Upper lobe of left lung (tissue), 6 donors: Measurements from ENCODE around the gene GALNT10. TPM values are rescaled to one million over a fixed set of nuclear protein-coding genes. Genes with fewer than 3 reads are reported as not detected.

Source experiments
- ATAC-seq, 2 donors: fragments of 200-7000 bp; cut with Tn5 transposase; one replicate each; pipeline ENCODE4 v1.9.1; 2022; ENCODE audit warnings: mild to moderate bottlenecking in 2 of 2, moderate library complexity in 2 of 2; ENCODE audit not compliant: low FRiP score in 2 of 2
- DNase-seq, 2 donors: peaks; one replicate each; pipeline ENCODE4 v3.0.0-alpha.2; 2019 to 2020
- H3K27ac ChIP-seq, 4 donors: fragments of 200-600 bp; sonication (generic); one replicate each; pipeline ENCODE4 v1.5.1; 2016 to 2019
- H3K27me3 ChIP-seq, 4 donors: fragments of 200-600 bp; sonication (generic); one replicate each; pipeline ENCODE4 v1.5.1; 2017 to 2019
- H3K36me3 ChIP-seq, 4 donors: fragments of 200-600 bp; sonication (generic); one replicate each; pipeline ENCODE4 v1.5.1; 2016 to 2019
- H3K4me1 ChIP-seq, 4 donors: fragments of 200-600 bp; sonication (generic); one replicate each; pipeline ENCODE4 v1.5.1; 2018 to 2019
- H3K4me3 ChIP-seq, 4 donors: fragments of 200-600 bp; sonication (generic); one replicate each; pipeline ENCODE4 v1.5.1; 2017 to 2019; ENCODE audit warnings: mild to moderate bottlenecking in 2 of 4, moderate library complexity in 1 of 4
- H3K9me3 ChIP-seq, 4 donors: fragments of 200-600 bp; sonication (generic); one replicate each; pipeline ENCODE4 v1.5.1; 2018 to 2019
- EP300 ChIP-seq, 4 donors: sonication (generic); formaldehyde crosslinking; IDR thresholded peaks; one replicate each; pipeline ENCODE4 v1.5.1; 2017; ENCODE audit warnings: antibody characterized with exemption in 4 of 4, control low read depth in 2 of 4
- POLR2A ChIP-seq, 4 donors: fragments of 450-650 bp; IDR thresholded peaks; one replicate each; pipeline ENCODE4 v1.5.1; 2016 to 2017; ENCODE audit warnings: antibody characterized with exemption in 4 of 4, mild to moderate bottlenecking in 2 of 4
- POLR2AphosphoS5 ChIP-seq, 2 donors: sonication (generic); formaldehyde crosslinking; IDR thresholded peaks; one replicate each; pipeline ENCODE4 v1.5.1; 2017; ENCODE audit warnings: antibody characterized with exemption in 2 of 2
- WGBS, 2 donors: methylation state at CpG; one replicate each; pipeline ENCODE4 v1.1.5; 2017 to 2018; 5-methylcytosine and 5-hydroxymethylcytosine counted together
- total RNA-seq, 6 donors: library from RNA; depleted of rRNA in 4 of 6; stranded (reverse); fragments of >200 nt in 4 of 6; gene quantifications; one replicate each; pipeline versions ENCODE4 v1.1.0 to v1.2.1, GENCODE V29; 2016 to 2021
- TF ChIP-seq, protein P1 (sequence below), 6 experiments: fragments of 450-650 bp in 4 of 6; fragments of 200-600 bp in 2 of 6; sonication (generic) in 2 of 6; IDR thresholded peaks; one replicate each; pipeline ENCODE4 v1.5.1; 2016 to 2019; ENCODE audit warnings: antibody characterized with exemption in 6 of 6
- donor health status: DM: no; HTN: no; CAD: no; lungs with moderate emphysema.
- donor health status: DM: no; HTN: yes; CAD: no; lungs with severe emphysema.

Gene GALNT10
- total RNA-seq, 6 donors from 2014 or later: 38.6 to 118 (median 66.4) TPM

DNA sequence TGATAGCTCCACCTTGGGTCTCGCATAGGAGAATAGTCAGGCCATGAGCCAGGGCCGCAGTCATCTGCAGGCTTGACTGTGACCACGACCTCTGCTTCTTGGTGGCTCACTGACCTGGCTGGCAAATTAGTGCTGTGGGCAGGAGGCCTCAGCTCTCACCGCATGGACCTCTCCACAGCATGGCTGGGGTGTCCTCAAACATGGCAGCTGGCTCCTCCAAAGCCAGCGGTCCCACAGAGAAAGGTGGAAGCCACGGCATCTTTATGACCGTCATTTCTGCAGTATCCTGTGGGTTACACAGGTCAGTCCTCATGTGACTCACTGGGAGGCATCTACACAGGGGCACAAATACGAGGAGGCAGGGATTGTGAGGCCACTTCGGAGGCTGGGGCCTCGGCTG is 212.1 kb downstream of the GALNT10 start:
- TF ChIP-seq POLR2A (IDR thresholded peaks at IDR 0.05) (no peak), POLR2AphosphoS5 (IDR thresholded peaks at IDR 0.05) (no peak), EP300 (IDR thresholded peaks at IDR 0.05) (no peak)
- TF ChIP-seq, protein P1, sequence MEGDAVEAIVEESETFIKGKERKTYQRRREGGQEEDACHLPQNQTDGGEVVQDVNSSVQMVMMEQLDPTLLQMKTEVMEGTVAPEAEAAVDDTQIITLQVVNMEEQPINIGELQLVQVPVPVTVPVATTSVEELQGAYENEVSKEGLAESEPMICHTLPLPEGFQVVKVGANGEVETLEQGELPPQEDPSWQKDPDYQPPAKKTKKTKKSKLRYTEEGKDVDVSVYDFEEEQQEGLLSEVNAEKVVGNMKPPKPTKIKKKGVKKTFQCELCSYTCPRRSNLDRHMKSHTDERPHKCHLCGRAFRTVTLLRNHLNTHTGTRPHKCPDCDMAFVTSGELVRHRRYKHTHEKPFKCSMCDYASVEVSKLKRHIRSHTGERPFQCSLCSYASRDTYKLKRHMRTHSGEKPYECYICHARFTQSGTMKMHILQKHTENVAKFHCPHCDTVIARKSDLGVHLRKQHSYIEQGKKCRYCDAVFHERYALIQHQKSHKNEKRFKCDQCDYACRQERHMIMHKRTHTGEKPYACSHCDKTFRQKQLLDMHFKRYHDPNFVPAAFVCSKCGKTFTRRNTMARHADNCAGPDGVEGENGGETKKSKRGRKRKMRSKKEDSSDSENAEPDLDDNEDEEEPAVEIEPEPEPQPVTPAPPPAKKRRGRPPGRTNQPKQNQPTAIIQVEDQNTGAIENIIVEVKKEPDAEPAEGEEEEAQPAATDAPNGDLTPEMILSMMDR (IDR thresholded peaks at IDR 0.05): no peak
- Histone ChIP-seq H3K27ac (no peak overlapping the region), H3K4me1 (peaks cover 7 to 13% (median 10%) of the 10 kb centered on the region in 4 donors), H3K36me3 (peaks cover 0 to 2% (median 0%) of the 10 kb centered on the region in 4 donors), H3K9me3 (no peaks in the 10 kb centered on the region), H3K4me3 (no peak overlapping the region), H3K27me3 (no peaks in the 10 kb centered on the region)
- DNase-seq (no peak), ATAC-seq (no peak)
- WGBS, 2 donors: 88 to 93% methylated on average over 2 to 9 of the region's 10 CpGs

DNA sequence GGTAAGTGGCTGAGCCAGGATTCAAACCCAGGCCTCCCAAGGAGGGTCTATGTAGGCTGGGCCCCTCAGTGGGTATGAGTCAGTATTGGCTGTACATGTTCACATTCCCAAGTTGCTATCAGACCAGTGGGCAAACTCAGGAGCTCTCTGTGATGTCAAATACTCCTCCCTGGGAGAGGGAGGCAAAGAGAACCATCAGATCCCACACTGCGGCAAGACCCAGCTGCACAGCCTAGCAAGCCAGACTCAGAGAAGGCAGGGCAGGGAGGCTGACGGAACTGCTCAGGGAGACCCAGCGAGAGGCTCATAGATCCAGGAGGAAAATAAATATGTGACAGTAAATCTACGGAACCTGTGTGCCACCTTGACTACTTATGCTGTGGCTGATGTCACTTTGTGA is 212.7 kb downstream of the GALNT10 start:
- peaks cover 0 to 5% (median 0%) of the 10 kb centered on the region in 4 donors for H3K36me3 ChIP-seq
- no peaks in the 10 kb centered on the region for H3K9me3 ChIP-seq
- DNase-seq: no peak
- no peak for ATAC-seq
- peaks cover 5 to 10% (median 9%) of the 10 kb centered on the region in 4 donors for H3K4me1 ChIP-seq
- 96 to 100% methylated on average over 4 of the region's 4 CpGs for WGBS, 2 donors
- TF ChIP-seq, protein P1 (IDR thresholded peaks at IDR 0.05): no peak
- TF ChIP-seq EP300 (IDR thresholded peaks at IDR 0.05): no peak
- TF ChIP-seq POLR2AphosphoS5 (IDR thresholded peaks at IDR 0.05): no peak
- no peak for TF ChIP-seq POLR2A (IDR thresholded peaks at IDR 0.05)
- no peaks in the 10 kb centered on the region for H3K27me3 ChIP-seq
- no peak overlapping the region for H3K27ac ChIP-seq
- no peak overlapping the region for H3K4me3 ChIP-seq

GRCh38 chr5:154403776-154404387 is 213.3 kb downstream of the GALNT10 start:
- WGBS, 2 donors: 92 to 97% methylated on average over 4 to 8 of the region's 8 CpGs

GRCh38 chr5:154405078-154405792 is 214.7 kb downstream of the GALNT10 start:
- Histone ChIP-seq H3K4me3 (peak overlapping the region in 3 of 4 donors; percentile 16 to 37 (median 37)), H3K36me3 (peaks cover 0 to 20% (median 4%) of the 10 kb centered on the region in 4 donors), H3K9me3 (no peaks in the 10 kb centered on the region), H3K27me3 (no peaks in the 10 kb centered on the region), H3K27ac (no peak overlapping the region), H3K4me1 (peaks cover 5 to 10% (median 9%) of the 10 kb centered on the region in 4 donors)
- ATAC-seq (peak; percentile 90 to 96), DNase-seq (peak; percentile 79 to 87)
- TF ChIP-seq EP300 (IDR thresholded peaks at IDR 0.05) (no peak), POLR2AphosphoS5 (IDR thresholded peaks at IDR 0.05) (peak in 1 of 2 donors; percentile 8)
- TF ChIP-seq, protein P1 (IDR thresholded peaks at IDR 0.05): peak; percentile 83 to 95 (median 89)
- WGBS, 2 donors: 11 to 14% methylated on average over 14 to 37 of the region's 37 CpGs

More at GRCh38 chr5:154403776-154404387, 213.3 kb downstream of the GALNT10 start:
- no peaks in the 10 kb centered on the region for H3K9me3 ChIP-seq
- no peak for ATAC-seq
- no peak overlapping the region for H3K27ac ChIP-seq
- peaks cover 0 to 8% (median 0%) of the 10 kb centered on the region in 4 donors for H3K36me3 ChIP-seq
- peaks cover 5 to 10% (median 9%) of the 10 kb centered on the region in 4 donors for H3K4me1 ChIP-seq
- no peak for TF ChIP-seq POLR2AphosphoS5 (IDR thresholded peaks at IDR 0.05)
- TF ChIP-seq, protein P1 (IDR thresholded peaks at IDR 0.05): no peak
- no peak for TF ChIP-seq POLR2A (IDR thresholded peaks at IDR 0.05)
- no peak for TF ChIP-seq EP300 (IDR thresholded peaks at IDR 0.05)
- DNase-seq: no peak
- H3K4me3 ChIP-seq: no peak overlapping the region
- no peaks in the 10 kb centered on the region for H3K27me3 ChIP-seq
